ENCODE measurements around the gene ADGRD1. TPM values are rescaled to one million over a fixed set of nuclear protein-coding genes. Genes with fewer than 3 reads are reported as not detected.
"Not testable (repeated sequence)": the region's sequence is repeated elsewhere in the genome, so short reads cannot be mapped to it uniquely, and the experiment has no call there.

ADGRD1 gene
- total RNA-seq, 1 donor = 0.54 TPM

- no peak for DNase-seq (ENCODE audit: low read depth in 2 of 3, low spot score in 2 of 3)
Observed at GRCh38 chr12:131067981-131068851, 114.5 kb downstream of the ADGRD1 start.

GRCh38 chr12:131068926-131069720 lies 115.4 kb downstream of the ADGRD1 start:
- DNase-seq (ENCODE audit: low read depth in 2 of 3, low spot score in 2 of 3) = not testable (repeated sequence)

DNA sequence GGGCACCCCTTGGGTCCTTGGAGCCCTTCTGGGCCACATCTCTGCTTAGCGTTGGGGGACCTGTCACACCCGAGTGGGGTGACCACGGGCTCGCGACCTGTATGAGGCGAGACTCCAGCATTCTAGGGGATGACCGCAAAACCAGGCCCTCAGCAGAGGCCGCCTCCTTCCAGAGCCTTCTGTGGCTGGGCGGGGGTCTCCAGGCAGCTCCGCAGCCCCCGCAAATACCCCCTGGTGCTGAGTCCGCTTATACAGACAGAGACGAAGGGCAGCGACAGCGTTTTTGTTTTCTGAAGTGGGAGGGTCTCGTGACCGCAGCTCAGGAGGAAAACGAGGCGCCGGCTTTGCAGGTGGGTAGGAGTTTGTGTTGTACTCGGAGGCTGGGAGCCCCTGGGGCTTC lies 116.4 kb downstream of the ADGRD1 start:
- DNase-seq (ENCODE audit: low read depth in 2 of 3, low spot score in 2 of 3) = not testable (repeated sequence)

GRCh38 chr12:131070668-131071067 lies 117.0 kb downstream of the ADGRD1 start:
- not testable (repeated sequence) for DNase-seq (ENCODE audit: low read depth in 2 of 3, low spot score in 2 of 3)

GRCh38 chr12:131071234-131071820 lies 117.6 kb downstream of the ADGRD1 start:
- not testable (repeated sequence) for DNase-seq (ENCODE audit: low read depth in 2 of 3, low spot score in 2 of 3)

GRCh38 chr12:131071950-131072349 lies 118.2 kb downstream of the ADGRD1 start:
- not testable (repeated sequence) for DNase-seq (ENCODE audit: low read depth in 2 of 3, low spot score in 2 of 3)

DNA sequence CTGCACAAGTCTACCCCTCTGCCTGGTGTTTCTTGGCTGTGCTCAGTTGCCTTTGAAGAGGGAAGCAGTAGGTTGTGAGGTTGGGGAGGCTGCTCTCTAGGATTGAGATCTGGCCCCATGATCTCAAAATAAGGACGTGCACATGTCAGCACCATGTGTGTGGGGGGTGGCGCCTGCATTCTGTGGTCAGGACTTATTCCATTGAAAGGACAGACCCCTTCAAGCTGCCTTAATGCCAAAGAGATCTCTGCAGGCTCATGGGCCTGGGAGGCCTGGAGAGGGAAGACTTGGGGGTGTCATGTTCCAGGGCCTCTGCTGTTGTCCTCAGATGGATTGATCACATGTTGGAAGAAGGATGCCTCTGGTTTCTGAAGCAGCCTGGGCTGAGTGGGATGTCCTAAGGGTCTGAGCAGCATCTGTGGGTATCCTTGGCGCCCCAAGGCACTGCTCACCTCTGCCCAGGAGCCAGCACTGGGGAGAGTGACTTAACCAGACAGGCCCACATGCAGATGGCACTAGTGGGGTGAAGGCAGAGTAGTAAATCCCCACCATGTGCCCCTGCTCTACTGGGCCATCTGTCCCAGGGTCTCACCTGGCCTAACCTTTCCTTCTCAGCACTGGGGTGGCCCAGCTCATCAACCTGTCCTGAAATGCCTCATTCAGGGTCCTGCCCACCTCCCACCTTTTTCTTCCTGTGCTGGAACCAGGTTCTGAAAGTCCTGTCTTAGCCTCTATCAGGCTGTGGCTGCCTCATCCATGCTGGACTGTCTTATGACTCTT lies 118.9 kb downstream of the ADGRD1 start:
- no peak for DNase-seq (ENCODE audit: low read depth in 2 of 3, low spot score in 2 of 3)

DNA sequence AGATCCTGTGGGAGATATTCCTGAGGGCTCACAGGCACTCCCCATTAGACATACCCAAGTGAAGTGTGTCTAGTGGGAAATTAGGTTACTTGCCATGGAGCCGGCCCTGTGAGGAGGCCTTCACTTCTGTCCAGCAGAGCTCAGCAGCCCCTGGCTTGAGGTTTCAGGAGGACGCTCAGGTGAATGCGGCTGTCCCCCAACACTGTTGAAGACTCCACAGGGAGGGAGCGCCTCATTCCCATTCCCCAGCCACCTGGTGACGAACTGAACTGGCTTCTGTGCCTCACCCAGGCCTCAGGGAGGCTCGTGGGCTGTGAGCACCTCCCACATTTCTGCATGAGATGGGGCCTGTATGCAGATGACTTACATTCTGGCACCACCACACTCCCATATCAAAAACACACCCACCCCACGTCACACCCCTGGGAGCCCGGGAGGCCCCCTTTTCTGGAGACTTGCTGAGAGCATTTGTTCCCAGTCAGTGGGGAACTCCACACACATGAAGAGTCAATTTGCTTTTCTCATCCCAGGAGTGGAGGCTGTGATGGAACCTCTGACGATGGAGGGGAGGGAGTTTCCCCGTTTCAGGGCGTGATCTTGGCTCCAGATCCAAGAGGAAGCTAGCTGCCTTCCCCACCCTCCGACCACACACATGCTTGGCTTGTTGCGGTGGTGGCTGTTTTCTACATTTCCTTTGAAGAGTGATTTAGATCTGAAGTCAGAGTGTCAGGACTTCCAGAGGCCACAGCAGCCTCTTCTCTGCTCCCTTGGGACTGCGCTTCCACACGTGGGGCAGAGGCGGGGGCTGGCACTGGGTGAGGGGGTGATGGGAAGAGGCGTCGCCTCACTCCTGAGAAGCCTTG lies 120.7 kb downstream of the ADGRD1 start:
- DNase-seq (ENCODE audit: low read depth in 2 of 3, low spot score in 2 of 3) = no peak

DNA sequence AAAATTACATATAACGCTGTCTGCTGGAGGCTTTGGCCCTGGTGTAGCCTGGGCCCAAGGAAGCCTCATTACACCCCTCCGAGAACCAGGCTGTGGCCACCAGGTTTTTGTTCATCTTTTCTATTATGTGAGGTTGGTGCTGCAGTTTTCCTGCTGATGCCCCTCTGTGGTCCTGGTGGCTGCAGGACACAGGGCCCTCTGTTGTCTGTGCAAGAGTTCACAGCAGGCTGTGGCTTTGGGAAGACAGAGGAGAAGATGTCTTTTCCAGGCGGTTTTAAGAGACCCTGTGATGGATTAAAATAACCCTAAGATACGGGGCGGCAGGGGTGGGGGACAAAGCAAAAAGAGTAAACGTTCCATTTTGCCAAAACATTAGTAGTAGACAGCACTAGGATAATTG lies 121.5 kb downstream of the ADGRD1 start:
- DNase-seq (ENCODE audit: low read depth in 2 of 3, low spot score in 2 of 3) = no peak

- no peak for DNase-seq (ENCODE audit: low read depth in 2 of 3, low spot score in 2 of 3)
Observed at GRCh38 chr12:131075611-131076010, 121.9 kb downstream of the ADGRD1 start.

GRCh38 chr12:131076296-131076695 lies 122.6 kb downstream of the ADGRD1 start:
- DNase-seq (ENCODE audit: low read depth in 2 of 3, low spot score in 2 of 3) = no peak

GRCh38 chr12:131076791-131077747 lies 123.4 kb downstream of the ADGRD1 start:
- DNase-seq (ENCODE audit: low read depth in 2 of 3, low spot score in 2 of 3) = no peak

GRCh38 chr12:131077931-131078391 lies 124.3 kb downstream of the ADGRD1 start:
- no peak for DNase-seq (ENCODE audit: low read depth in 2 of 3, low spot score in 2 of 3)

DNA sequence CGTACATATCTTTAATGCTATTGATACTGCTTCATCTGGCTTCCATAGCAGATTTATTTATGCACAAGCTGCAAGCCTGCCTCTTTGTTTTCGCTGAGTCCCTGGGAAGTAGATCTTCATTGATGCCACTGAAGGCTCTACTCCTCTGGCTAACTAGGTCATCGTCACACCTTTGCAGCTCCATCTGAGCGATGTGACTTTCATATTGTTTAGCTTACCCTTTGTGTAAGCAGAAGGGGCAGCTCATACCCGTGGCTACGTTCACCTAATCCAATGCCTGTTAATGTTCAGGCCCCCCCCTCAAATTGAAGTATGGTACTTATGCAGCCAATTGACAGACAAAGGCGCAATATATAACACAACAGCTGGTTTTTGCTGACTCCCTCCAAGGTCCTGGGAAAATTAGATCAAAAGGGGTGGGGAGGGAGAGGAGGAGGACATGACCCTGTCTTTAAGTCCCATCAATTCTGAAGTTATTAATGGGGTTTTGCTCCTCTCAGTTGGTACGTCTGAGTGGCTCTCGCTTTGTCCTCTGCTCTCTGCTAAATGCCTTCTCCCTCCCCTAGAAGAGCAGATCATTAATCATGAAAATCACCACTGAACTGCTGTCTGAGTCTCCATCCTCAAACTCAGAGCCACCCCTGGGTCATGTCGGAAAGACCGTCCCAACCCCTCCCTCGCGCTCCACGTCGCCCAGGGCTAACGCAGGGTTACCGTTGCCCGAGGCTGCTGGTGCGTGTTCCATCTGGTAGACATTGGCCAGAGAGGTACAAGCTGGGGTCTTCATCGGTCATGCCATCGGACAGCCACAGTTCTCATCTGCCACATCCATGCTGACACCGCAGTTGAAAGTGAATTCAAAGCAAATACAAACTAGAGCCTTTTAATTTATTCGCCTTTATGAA lies 128.8 kb downstream of the ADGRD1 start:
- DNase-seq (ENCODE audit: low read depth in 2 of 3, low spot score in 2 of 3) = no peak

- DNase-seq (ENCODE audit: low read depth in 2 of 3, low spot score in 2 of 3) = no peak
Observed at GRCh38 chr12:131084341-131085011, 130.8 kb downstream of the ADGRD1 start.

DNA sequence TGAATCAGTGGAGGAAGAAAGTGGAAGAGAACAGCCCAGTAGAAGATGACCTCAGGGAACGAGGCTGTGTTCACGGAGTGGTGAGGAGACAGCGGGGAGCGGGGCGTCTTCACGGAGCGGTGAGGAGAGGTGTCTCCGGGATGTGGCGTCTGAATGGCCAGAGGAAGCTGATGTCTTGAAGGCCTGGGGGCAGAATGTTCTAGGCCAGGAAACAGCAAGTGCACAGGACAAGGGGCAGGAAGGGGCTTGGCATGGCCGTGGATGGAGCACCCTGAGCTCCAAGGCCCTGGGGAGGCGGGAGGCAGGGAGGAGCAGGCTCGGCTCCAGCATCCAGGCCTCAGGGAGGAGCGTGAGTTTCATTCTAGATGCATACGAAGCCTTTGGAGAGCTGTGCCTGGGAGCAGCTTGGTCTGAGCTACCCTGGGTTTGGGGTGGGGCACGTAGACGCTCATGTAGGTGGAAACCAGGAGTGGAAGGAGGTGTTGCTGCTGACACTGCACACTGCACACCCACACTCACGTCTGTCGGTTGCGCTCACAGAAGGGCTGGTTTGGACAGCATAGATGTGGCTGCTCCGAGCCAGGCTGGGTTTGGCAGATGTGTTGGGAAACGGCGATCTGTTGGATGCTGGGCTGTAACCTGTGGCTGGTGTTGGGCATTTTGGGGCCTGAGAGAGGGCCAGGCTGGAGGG lies 131.6 kb downstream of the ADGRD1 start:
- no peak for DNase-seq (ENCODE audit: low read depth in 2 of 3, low spot score in 2 of 3)
